Body of pancreas (tissue), 4 donors: Measurements from ENCODE around the gene TOP1.

Experiments
- POLR2A ChIP-seq, 3 donors: fragments of 450-650 bp; IDR thresholded peaks; one replicate each; pipeline ENCODE4 v1.6.1; 2016; ENCODE audit warnings: antibody characterized with exemption in 3 of 3, mild to moderate bottlenecking in 2 of 3
- TF ChIP-seq, protein P1 (sequence below), 7 experiments: fragments of 450-650 bp in 4 of 7; fragments of 200-600 bp in 3 of 7; sonication (generic) in 3 of 7; IDR thresholded peaks; one replicate each; pipeline ENCODE4 v1.5.1; 2016 to 2019; ENCODE audit warnings: antibody characterized with exemption in 7 of 7

DNA sequence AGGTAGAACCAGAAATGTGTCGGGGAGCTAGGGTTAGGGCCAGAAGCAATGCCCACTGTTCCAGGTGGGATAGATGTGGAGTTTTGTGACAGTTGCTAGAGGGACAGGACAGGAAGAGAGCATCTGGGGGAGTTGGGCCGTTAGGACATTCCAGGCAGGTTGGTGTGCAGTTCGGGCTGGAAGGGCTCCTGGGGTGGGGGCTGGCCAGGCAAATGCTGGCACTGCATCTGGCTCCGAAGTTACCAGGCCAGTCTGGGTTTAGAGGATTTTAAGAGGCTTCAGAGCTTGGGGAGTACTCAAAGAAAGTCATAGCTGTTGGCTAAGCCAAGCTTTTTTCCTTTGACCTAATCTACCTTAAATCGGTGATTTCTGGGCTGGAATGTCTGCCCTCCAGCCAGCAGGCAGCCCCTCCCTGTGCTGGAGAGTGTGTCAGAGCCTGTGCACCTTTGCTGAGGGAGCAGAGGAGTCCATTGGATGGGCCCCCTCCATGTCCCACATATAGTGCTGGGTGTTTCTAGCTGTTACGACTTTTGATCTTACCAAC lies 129.5 kb downstream of the TOP1 start:
- TF ChIP-seq, protein P1, sequence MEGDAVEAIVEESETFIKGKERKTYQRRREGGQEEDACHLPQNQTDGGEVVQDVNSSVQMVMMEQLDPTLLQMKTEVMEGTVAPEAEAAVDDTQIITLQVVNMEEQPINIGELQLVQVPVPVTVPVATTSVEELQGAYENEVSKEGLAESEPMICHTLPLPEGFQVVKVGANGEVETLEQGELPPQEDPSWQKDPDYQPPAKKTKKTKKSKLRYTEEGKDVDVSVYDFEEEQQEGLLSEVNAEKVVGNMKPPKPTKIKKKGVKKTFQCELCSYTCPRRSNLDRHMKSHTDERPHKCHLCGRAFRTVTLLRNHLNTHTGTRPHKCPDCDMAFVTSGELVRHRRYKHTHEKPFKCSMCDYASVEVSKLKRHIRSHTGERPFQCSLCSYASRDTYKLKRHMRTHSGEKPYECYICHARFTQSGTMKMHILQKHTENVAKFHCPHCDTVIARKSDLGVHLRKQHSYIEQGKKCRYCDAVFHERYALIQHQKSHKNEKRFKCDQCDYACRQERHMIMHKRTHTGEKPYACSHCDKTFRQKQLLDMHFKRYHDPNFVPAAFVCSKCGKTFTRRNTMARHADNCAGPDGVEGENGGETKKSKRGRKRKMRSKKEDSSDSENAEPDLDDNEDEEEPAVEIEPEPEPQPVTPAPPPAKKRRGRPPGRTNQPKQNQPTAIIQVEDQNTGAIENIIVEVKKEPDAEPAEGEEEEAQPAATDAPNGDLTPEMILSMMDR (IDR thresholded peaks at IDR 0.05): no peak
- TF ChIP-seq POLR2A (IDR thresholded peaks at IDR 0.05): no peak
